Measurements from ENCODE around the gene RNF175. TPM values are rescaled to one million over a fixed set of nuclear protein-coding genes. Genes with fewer than 3 reads are reported as not detected.

RNF175 gene
- total RNA-seq, 1 donor: under 0.01 TPM

DNA sequence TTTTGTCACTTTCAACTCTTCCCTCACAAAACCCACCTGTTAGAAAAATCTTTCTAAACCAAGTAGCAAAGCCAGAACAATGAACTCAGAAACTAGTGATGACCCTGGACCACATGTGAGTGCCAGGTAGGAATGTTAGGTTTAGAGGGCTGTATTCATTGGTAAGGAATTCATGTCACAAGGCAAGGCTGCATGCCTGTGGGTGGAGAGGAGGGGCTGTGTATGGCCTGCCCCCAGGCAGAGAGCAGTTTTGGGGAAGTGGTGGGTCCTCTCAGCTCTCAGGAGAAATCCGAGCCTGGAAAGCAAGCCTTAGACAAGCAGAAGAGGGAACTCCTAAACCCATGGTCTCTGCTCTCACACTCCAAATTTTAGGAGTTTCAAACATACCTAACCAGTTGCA is 2.4 kb downstream of the RNF175 start:
- Histone ChIP-seq H2AFZ (ENCODE audit: low read length) (no peak overlapping the region), H3K4me3 (ENCODE audit: insufficient read depth, low read length) (no peak overlapping the region), H3K9me3 (ENCODE audit: low read depth, low read length) (no peaks in the 10 kb centered on the region), H3K79me2 (ENCODE audit: insufficient read depth, low read length) (no peaks in the 10 kb centered on the region), H3K36me3 (ENCODE audit: insufficient read depth, low read length) (no peaks in the 10 kb centered on the region), H4K20me1 (ENCODE audit: insufficient read depth, low read length) (no peaks in the 10 kb centered on the region), H3K27ac (ENCODE audit: low read depth, low read length) (no peak overlapping the region), H3K4me2 (ENCODE audit: insufficient read depth, low read length) (no peak overlapping the region), H3K4me1 (ENCODE audit: insufficient read depth, low read length) (no peaks in the 10 kb centered on the region), H3K27me3 (ENCODE audit: insufficient read depth, low read length) (peaks cover 33% of the 10 kb centered on the region)
- TF ChIP-seq, protein P1, sequence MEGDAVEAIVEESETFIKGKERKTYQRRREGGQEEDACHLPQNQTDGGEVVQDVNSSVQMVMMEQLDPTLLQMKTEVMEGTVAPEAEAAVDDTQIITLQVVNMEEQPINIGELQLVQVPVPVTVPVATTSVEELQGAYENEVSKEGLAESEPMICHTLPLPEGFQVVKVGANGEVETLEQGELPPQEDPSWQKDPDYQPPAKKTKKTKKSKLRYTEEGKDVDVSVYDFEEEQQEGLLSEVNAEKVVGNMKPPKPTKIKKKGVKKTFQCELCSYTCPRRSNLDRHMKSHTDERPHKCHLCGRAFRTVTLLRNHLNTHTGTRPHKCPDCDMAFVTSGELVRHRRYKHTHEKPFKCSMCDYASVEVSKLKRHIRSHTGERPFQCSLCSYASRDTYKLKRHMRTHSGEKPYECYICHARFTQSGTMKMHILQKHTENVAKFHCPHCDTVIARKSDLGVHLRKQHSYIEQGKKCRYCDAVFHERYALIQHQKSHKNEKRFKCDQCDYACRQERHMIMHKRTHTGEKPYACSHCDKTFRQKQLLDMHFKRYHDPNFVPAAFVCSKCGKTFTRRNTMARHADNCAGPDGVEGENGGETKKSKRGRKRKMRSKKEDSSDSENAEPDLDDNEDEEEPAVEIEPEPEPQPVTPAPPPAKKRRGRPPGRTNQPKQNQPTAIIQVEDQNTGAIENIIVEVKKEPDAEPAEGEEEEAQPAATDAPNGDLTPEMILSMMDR (IDR thresholded peaks at IDR 0.05; ENCODE audit: extremely low read depth, low read depth, low read length): no peak
- DNase-seq (ENCODE audit: insufficient read length, low spot score, missing footprints): no peak

DNA sequence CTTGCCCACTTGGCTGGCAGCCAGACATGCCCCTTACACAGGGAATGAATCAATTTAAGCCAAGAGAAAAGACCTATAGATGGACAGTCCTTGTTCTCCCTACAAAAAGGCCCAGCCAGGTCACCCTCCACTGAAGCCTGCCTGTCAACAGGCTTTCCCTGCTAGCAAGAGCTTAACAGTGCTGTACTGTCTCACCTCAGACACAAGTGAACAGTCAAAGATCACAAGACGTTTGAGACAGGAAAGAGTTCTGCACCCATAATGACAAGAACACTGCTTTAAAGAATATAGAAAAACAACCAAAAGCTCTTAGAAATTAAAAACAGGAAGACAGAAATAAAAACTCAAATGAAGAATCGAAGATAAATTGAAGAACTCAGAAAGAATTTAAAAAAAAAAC is 4.6 kb downstream of the RNF175 start:
- Histone ChIP-seq H2AFZ (ENCODE audit: low read length) (no peak overlapping the region), H3K36me3 (ENCODE audit: insufficient read depth, low read length) (no peaks in the 10 kb centered on the region), H3K4me2 (ENCODE audit: insufficient read depth, low read length) (no peak overlapping the region), H3K79me2 (ENCODE audit: insufficient read depth, low read length) (no peaks in the 10 kb centered on the region), H4K20me1 (ENCODE audit: insufficient read depth, low read length) (no peaks in the 10 kb centered on the region), H3K9me3 (ENCODE audit: low read depth, low read length) (no peaks in the 10 kb centered on the region), H3K4me3 (ENCODE audit: insufficient read depth, low read length) (no peak overlapping the region), H3K4me1 (ENCODE audit: insufficient read depth, low read length) (no peaks in the 10 kb centered on the region), H3K27ac (ENCODE audit: low read depth, low read length) (no peak overlapping the region), H3K27me3 (ENCODE audit: insufficient read depth, low read length) (peaks cover 23% of the 10 kb centered on the region)
- TF ChIP-seq, protein P1 (IDR thresholded peaks at IDR 0.05; ENCODE audit: extremely low read depth, low read depth, low read length): no peak
- DNase-seq (ENCODE audit: insufficient read length, low spot score, missing footprints): no peak

DNA sequence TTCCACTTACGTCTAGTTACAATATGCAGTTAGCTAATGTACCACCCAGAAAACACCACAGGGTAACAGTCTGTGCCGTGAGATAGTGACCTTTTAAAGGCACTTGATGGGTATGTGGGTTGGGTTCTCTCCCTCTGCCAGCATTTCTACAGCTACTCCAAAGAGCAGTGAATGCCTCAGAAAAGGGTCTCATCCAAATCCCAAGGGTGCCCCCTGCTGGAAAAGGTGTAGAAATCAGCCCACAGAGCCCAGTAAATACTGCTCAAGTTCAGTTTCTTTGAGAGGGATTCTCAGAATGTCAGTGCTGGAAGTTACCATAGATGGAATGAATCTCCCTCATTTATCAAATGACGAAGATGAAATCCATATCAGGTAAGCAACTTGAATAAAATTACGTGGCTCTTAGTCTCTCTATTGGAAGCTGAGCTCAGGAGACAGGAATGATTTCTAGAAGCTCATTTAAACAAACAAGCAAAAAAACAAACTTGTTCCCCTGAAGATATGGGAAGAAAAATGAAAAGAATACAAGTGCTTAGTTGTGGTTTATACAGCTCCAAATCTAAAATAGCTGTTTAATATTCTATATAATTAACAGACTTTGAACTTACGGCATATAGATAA is 9.5 kb downstream of the RNF175 start:
- TF ChIP-seq, protein P1 (IDR thresholded peaks at IDR 0.05; ENCODE audit: extremely low read depth, low read depth, low read length): peak; percentile 78
- peak; percentile 73 for DNase-seq (ENCODE audit: insufficient read length, low spot score, missing footprints)
- no peaks in the 10 kb centered on the region for H4K20me1 ChIP-seq (ENCODE audit: insufficient read depth, low read length)
- H3K4me2 ChIP-seq (ENCODE audit: insufficient read depth, low read length): no peak overlapping the region
- H3K9me3 ChIP-seq (ENCODE audit: low read depth, low read length): no peaks in the 10 kb centered on the region
- H3K79me2 ChIP-seq (ENCODE audit: insufficient read depth, low read length): no peaks in the 10 kb centered on the region
- no peak overlapping the region for H3K4me3 ChIP-seq (ENCODE audit: insufficient read depth, low read length)
- no peaks in the 10 kb centered on the region for H3K4me1 ChIP-seq (ENCODE audit: insufficient read depth, low read length)
- H3K27ac ChIP-seq (ENCODE audit: low read depth, low read length): no peak overlapping the region
- no peak overlapping the region for H2AFZ ChIP-seq (ENCODE audit: low read length)
- H3K27me3 ChIP-seq (ENCODE audit: insufficient read depth, low read length): no peaks in the 10 kb centered on the region
- H3K36me3 ChIP-seq (ENCODE audit: insufficient read depth, low read length): no peaks in the 10 kb centered on the region

DNA sequence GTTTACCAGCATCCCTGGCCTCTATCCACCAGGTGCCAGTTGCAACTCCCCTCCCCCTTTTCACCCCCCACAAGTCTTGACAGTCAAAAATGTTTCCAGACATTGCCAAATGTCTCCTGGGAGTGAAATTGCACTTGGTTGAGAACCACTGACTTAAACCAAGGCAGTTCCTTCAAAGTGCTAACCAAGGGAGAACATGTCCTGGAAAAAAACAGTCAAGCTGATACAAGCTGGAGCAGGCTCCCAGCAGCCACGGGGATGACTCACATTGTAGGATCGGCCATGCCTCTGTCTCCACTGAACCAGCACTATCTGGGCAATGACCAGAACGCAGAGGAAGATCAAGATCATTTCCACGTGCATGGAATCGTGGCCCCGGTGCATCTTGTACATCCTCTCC is 11.4 kb downstream of the RNF175 start:
- no peaks in the 10 kb centered on the region for H3K9me3 ChIP-seq (ENCODE audit: low read depth, low read length)
- H4K20me1 ChIP-seq (ENCODE audit: insufficient read depth, low read length): no peaks in the 10 kb centered on the region
- no peak overlapping the region for H3K4me2 ChIP-seq (ENCODE audit: insufficient read depth, low read length)
- H2AFZ ChIP-seq (ENCODE audit: low read length): no peak overlapping the region
- H3K27ac ChIP-seq (ENCODE audit: low read depth, low read length): no peak overlapping the region
- no peak overlapping the region for H3K4me3 ChIP-seq (ENCODE audit: insufficient read depth, low read length)
- no peaks in the 10 kb centered on the region for H3K4me1 ChIP-seq (ENCODE audit: insufficient read depth, low read length)
- no peaks in the 10 kb centered on the region for H3K79me2 ChIP-seq (ENCODE audit: insufficient read depth, low read length)
- H3K36me3 ChIP-seq (ENCODE audit: insufficient read depth, low read length): no peaks in the 10 kb centered on the region
- no peaks in the 10 kb centered on the region for H3K27me3 ChIP-seq (ENCODE audit: insufficient read depth, low read length)
- TF ChIP-seq, protein P1 (IDR thresholded peaks at IDR 0.05; ENCODE audit: extremely low read depth, low read depth, low read length): no peak
- DNase-seq (ENCODE audit: insufficient read length, low spot score, missing footprints): peak; percentile 88
